SK-N-MC (cell line): ENCODE data around the gene NLK.

Experiments
- EZH2 ChIP-seq: fragments of 200-600 bp; sonication (generic); IDR thresholded peaks from one replicate; pipeline ENCODE4 v1.6.1; 2017; ENCODE audit warnings: antibody characterized with exemption
- FOXP2 ChIP-seq: optimal IDR thresholded peaks from 2 replicates; pipeline ENCODE3; 2011; ENCODE audit warnings: mild to moderate bottlenecking, moderate library complexity; ENCODE audit not compliant: insufficient read depth; ENCODE audit errors: extremely low read length, control extremely low read depth
- POLR2AphosphoS5 ChIP-seq: IDR thresholded peaks from 2 replicates; pipeline ENCODE4 v1.6.1; 2012; ENCODE audit warnings: mild to moderate bottlenecking, low read depth, low read length, borderline replicate concordance

DNA sequence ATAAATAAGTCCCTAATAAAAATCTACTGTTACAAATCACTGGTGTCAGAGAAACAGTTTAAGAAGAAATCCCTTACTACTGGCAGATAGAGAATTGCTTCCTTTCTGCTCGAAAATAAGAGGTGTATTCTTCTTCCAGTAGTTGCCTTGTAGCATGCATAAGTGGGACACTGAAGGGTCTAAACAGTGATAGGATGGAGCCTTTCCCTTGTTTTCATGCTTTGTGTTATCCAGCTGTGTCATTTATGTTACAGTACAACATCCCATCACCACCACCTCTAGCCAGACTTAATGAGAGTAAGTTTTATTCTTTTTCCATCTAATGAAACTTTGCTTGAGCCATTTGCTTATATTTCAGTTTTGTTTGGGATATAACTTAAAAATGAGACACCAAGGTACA lies 54.3 kb downstream of the NLK start:
- no peak for TF ChIP-seq EZH2
- TF ChIP-seq POLR2AphosphoS5 = no peak
- no peak for TF ChIP-seq FOXP2
